GM10248 (cell line): ENCODE data around the gene HECW1.

Experiments
- CTCF ChIA-PET: fragments of 300-600 bp; sonication (Branson Sonifier 250); formaldehyde crosslinking; extraction: SDS; loops from one replicate; lab custom pipeline; 2021; ENCODE audit warnings: antibody characterized with exemption; lab: Yijun Ruan, JAX
- POLR2A ChIA-PET: fragments of 350-650 bp; sonication (Branson Sonifier 250); formaldehyde crosslinking; extraction: SDS; loops from one replicate; lab custom pipeline; 2020; ENCODE audit warnings: antibody characterized with exemption; lab: Yijun Ruan, JAX
- DNase-seq: peaks from one replicate; pipeline ENCODE4 v3.0.0; 2012; ENCODE audit errors: extremely low spot score
- TF ChIP-seq, protein P1 (sequence below): IDR thresholded peaks from 2 replicates; pipeline ENCODE4 v1.5.1; 2012; ENCODE audit warnings: mild to moderate bottlenecking, low read depth; ENCODE audit errors: extremely low read depth, missing control alignments, control extremely low read depth

Gene HECW1

DNA sequence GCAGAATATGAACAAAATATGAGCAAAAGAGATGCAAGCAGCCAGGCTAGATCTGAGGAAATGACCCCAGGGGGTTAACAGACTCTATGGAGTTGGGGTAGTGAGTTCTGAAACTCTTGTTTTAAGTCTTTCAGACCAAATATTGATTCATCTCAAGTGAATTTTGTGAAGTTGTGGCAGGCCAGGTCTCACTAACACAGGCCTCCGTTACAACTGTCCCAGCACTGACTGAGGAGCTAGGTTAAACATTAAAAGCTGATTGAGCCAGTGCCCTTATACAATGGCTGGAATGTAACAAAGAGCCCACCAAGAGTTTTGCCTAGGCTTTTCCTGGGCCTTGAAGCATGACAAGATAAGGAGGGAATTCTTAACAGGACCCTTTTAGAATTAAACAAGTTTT, 278.1 kb downstream of the HECW1 start:
- DNase-seq, result no peak
- TF ChIP-seq, protein P1, sequence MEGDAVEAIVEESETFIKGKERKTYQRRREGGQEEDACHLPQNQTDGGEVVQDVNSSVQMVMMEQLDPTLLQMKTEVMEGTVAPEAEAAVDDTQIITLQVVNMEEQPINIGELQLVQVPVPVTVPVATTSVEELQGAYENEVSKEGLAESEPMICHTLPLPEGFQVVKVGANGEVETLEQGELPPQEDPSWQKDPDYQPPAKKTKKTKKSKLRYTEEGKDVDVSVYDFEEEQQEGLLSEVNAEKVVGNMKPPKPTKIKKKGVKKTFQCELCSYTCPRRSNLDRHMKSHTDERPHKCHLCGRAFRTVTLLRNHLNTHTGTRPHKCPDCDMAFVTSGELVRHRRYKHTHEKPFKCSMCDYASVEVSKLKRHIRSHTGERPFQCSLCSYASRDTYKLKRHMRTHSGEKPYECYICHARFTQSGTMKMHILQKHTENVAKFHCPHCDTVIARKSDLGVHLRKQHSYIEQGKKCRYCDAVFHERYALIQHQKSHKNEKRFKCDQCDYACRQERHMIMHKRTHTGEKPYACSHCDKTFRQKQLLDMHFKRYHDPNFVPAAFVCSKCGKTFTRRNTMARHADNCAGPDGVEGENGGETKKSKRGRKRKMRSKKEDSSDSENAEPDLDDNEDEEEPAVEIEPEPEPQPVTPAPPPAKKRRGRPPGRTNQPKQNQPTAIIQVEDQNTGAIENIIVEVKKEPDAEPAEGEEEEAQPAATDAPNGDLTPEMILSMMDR, result no peak
- ChIA-PET CTCF (interaction anchor here (0.9 to 1.5 kb wide), 2 partner anchors 30 to 34 kb away, joined by 3 to 4 read pairs; no protein-coding TSS in a partner anchor), POLR2A (no interaction called here)

DNA sequence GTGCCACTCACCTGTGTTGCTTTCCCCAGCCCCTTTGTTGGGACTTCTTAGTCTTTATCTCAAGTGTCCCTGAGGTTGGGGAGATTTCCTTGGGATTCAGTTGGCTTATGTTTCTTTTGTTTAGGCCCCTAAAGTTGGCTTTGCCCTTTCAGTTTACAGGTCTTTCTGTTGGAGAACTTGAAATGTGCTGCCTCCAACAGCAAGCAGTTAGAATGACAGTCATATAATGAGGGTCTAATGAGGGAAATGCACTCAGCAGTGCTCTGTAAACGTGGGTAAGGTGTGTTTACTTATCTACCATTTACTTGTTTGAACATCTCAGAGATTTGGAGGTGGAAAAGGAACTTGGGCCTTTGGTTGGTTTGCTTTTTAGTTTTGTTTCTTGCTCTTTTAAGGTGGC, 279.1 kb downstream of the HECW1 start:
- TF ChIP-seq, protein P1, result no peak
- POLR2A ChIA-PET, result no interaction called here
- DNase-seq, result no peak
- CTCF ChIA-PET, result interaction anchor here (0.9 kb wide), 1 partner anchor 33 kb away, joined by 3 read pairs; no protein-coding TSS in a partner anchor

DNA sequence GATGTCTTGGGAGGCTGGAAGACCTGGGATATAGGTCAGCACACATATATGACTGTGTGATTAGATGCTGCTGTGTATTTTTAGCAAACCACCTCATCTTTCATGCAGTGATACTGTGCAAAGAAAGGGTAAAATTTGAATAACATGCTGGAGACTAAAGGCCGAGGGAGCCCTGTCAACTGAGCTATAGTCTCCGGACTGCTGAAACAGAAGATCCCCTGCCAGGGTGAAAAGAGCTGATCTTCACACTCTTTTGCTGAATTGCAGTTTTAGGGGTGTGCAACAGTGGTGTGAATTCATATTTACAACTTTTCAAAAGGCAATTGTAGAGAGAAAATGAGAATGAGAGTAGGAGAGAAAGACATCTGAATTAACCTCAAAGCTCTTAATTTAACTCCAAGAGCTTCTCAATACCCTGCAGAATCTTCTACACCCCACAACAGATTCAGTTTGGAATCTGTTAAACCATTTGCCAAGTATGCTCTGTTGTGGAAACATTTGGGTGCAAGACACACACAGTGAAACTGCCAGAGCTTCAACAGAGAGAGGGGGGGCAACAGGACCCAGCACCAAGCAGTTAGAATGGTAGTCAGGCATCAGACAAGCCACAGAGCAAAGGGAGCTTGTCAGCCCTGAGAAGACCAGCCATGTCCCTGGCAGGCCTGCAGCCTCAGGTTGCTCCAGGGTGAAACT, 280.3 kb downstream of the HECW1 start:
- TF ChIP-seq, protein P1, result no peak
- ChIA-PET CTCF (interaction anchor here (1.2 kb wide), 1 partner anchor 26 kb away, joined by 3 read pairs; no protein-coding TSS in a partner anchor), POLR2A (no interaction called here)
- no peak for DNase-seq

DNA sequence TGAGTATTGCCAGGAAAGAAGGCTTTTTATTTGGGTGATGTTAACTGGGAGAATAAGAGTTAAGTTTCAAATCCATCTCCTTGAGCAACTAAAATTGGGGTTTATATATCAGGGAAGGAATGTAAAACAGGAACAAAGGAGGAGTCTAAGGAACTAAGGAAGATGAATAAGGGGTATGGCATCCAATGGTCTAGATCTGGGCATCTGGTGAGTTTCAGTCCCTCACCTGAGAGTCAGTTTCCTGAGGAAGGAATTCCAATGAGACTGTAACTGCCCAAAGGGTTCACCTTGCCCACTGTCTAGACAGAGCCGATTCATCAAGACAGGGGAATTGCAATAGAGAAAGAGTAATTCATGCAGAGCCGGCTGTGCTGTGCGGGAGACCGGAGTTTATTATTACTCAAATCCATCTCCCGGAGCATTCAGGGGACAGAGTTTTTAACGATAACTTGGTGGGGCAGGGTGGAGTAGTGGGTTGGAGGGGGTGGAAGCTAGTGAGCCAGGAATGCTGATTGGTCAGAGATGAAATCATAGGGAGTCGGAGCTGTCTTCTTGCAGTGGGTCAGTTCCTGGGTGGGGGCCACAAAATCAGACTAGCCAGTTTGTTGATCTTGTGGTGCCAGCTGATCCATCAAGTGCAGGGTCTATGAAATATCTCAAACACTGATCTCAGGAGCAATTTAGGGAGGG, 282.1 kb downstream of the HECW1 start:
- ChIA-PET POLR2A (no interaction called here), CTCF (no interaction called here)
- TF ChIP-seq, protein P1, result no peak
- no peak for DNase-seq

DNA sequence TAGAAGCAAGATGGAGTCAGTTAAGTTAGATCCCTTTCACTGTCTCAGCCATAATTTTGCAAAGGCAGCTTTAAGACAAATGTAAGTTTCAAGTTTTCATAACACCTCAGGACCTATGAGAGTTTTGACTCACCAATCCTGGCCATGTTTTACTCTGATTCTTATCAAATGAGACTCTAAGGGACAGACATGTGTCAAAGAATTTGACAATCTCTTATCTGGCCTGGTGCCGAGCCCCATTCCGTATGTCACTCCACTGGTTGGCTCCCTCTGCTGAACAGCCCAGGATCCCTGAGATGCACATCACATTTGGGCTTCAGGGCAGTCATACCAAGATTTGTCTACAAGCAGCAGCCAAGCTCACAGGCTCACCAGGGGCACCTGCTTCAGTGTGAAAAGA, 282.9 kb downstream of the HECW1 start:
- ChIA-PET CTCF (no interaction called here), POLR2A (no interaction called here)
- no peak for DNase-seq
- TF ChIP-seq, protein P1, result no peak

DNA sequence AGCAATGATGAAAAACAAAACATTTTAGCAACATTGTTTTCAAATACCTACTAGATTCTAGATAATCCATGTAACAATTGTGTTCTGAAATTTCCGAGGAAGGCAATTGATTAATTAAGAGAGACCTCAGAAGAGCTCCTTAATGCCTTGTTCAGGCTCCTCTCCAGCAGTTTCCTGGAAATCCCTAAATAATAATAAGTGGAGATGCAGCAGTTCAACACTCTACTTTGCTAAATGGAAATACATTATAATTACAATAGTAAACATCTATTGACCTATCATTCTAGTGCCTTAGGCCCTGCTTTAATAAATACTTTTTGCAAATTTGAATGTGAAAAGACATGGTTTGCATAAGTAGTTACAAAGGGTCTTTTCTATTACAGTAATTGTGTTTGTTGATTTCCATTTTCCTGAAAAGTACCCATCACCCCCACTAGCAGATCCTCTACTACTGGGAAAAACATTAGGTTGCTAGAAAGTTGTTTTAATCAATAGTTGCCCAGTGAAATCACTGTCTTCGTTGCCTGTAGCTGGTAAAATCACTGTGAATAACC, 283.8 kb downstream of the HECW1 start:
- TF ChIP-seq, protein P1, result no peak
- POLR2A ChIA-PET, result no interaction called here
- no peak for DNase-seq
- CTCF ChIA-PET, result interaction anchor here (0.7 kb wide), 1 partner anchor 43 kb away, joined by 4 read pairs; no protein-coding TSS in a partner anchor
